ENCODE measurements around the gene DCTN4.

DNA sequence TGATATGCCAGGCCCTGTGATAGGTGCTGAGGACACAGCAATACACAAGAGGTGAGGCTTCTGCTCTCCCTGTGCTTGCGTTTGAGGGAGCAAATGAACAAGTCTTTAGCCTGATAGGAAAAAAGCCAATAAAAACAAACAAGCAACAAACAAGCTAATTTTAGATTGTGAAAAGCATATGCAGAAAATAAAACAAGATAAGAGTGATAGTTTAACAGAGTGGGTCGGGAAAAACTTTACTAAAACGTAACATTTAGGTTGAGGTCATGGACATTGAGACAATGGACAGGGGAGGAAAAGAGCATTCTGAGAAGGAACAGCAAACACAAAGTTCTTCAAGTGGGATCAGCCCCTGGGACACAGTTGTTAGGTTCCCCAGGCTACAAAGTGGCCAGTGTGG, 24.0 kb upstream of the DCTN4 start:
- no peak for TF ChIP-seq POLR2A (IDR thresholded peaks at IDR 0.05)
- TF ChIP-seq, protein P1, sequence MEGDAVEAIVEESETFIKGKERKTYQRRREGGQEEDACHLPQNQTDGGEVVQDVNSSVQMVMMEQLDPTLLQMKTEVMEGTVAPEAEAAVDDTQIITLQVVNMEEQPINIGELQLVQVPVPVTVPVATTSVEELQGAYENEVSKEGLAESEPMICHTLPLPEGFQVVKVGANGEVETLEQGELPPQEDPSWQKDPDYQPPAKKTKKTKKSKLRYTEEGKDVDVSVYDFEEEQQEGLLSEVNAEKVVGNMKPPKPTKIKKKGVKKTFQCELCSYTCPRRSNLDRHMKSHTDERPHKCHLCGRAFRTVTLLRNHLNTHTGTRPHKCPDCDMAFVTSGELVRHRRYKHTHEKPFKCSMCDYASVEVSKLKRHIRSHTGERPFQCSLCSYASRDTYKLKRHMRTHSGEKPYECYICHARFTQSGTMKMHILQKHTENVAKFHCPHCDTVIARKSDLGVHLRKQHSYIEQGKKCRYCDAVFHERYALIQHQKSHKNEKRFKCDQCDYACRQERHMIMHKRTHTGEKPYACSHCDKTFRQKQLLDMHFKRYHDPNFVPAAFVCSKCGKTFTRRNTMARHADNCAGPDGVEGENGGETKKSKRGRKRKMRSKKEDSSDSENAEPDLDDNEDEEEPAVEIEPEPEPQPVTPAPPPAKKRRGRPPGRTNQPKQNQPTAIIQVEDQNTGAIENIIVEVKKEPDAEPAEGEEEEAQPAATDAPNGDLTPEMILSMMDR (IDR thresholded peaks at IDR 0.05) = no peak
